Regular cardiac myocyte (primary cell): ENCODE results near the gene AMER2. TPM values are rescaled to one million over a fixed set of nuclear protein-coding genes. Genes with fewer than 3 reads are reported as not detected.

Experiments
- total RNA-seq: library from RNA; depleted of rRNA; stranded (reverse); fragments of >200 nt; gene quantifications from 2 replicates; pipeline ENCODE4 v1.2.3, GENCODE V29; 2014

Gene AMER2, protein sequence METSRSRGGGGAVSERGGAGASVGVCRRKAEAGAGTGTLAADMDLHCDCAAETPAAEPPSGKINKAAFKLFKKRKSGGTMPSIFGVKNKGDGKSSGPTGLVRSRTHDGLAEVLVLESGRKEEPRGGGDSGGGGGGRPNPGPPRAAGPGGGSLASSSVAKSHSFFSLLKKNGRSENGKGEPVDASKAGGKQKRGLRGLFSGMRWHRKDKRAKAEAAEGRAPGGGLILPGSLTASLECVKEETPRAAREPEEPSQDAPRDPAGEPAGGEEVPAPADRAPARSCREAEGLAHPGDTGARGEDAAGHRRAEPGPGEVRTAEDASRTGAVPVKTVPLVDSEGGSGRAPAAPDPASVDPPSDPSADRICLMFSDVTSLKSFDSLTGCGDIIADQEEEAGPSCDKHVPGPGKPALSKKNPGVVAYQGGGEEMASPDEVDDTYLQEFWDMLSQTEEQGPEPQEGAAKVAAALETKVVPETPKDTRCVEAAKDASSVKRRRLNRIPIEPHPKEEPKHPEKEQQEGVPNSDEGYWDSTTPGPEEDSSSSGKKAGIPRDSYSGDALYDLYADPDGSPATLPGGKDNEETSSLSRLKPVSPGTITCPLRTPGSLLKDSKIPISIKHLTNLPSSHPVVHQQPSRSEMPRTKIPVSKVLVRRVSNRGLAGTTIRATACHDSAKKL
- total RNA-seq = not detected in 2 replicates

DNA sequence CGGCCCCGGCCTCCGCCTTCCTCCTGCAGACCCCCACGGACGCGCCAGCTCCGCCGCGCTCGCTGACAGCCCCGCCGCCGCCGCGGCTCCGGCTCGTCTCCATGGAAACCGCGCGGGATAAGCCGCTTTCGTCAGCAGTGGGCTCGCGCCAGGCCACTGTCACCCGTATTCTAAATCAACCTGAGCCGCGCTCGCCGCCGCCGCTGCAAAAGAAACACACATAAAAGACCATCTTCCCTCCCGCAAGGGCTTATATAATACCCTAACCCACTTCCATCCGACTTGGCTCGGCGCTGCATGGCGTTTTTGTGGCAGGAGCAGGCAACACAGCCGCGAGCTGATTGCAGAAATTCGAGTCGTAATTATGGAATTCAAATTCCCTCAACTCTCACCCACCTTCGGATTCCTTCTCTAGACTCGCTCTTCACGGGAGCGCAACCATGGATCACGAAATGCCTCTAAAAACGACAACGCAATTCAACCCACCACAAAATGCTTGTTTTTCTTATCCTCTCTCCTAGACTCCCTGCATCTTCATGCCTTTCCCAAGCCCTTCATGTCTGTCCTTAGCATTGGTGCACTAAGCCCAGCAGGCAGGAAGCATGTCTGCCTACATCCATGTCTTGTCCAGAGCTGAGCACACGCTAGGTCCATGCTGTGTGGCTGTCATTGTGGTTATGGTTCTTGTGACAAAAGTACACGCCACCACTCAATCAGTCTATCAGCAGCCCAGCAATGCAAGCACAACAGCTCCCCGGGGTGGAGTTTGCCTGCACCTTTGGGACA lies at the start of gene AMER2:
TSS of gene AMER2 (minus strand) at position 772 of the 786 bp plus-strand sequence. CDS start at position 103, 669 bp downstream.

Other genes with a start within 250 kb of the AMER2 start
- under 0.01 TPM in 2 replicates for gene PABPC3, start 76.2 kb downstream of the AMER2 start, total RNA-seq
- gene MTMR6, start 115.2 kb upstream of the AMER2 start, total RNA-seq = 26.5 and 31.6 TPM in 2 replicates
- 89.0 and 109 TPM in 2 replicates for gene NUP58, start 129.3 kb upstream of the AMER2 start, total RNA-seq
- gene ATP8A2, start 199.7 kb upstream of the AMER2 start, total RNA-seq = under 0.01 TPM in 1 of 2 replicates, not detected in the other